SU-DHL-6 (cell line): ENCODE results near the gene FAAP100.

Source experiments
- H2AFZ ChIP-seq: fragments of 200-600 bp; sonication (generic); 2 replicates; pipeline ENCODE4 v1.6.1; 2014; ENCODE audit warnings: low read depth, mild to moderate bottlenecking, moderate library complexity, mixed read lengths, antibody characterized with exemption, low read length; ENCODE audit not compliant: severe bottlenecking
- H3F3A ChIP-seq: fragments of 200-600 bp; shearing (Covaris generic); 2 replicates; pipeline ENCODE4 v1.6.0; 2016; ENCODE audit warnings: antibody characterized with exemption, mild to moderate bottlenecking; ENCODE audit not compliant: insufficient read depth
- H3K27ac ChIP-seq: fragments of 200-600 bp; sonication (generic); 2 replicates; pipeline ENCODE4 v1.5.1; 2016; ENCODE audit warnings: low read depth, mild to moderate bottlenecking, low read length, moderate library complexity, mixed read lengths
- H3K27me3 ChIP-seq: fragments of 200-600 bp; sonication (generic), shearing (Covaris generic); 2 replicates; pipeline ENCODE4 v1.6.0; 2014; ENCODE audit warnings: mild to moderate bottlenecking, low read length
- H3K36me3 ChIP-seq: fragments of 200-600 bp; sonication (generic); 2 replicates; pipeline ENCODE4 v1.6.1; 2014; ENCODE audit warnings: mild to moderate bottlenecking, low read length, mixed read lengths
- H3K4me2 ChIP-seq: fragments of 300-600, 200-600 bp; shearing (Covaris generic), sonication (generic); 2 replicates; pipeline ENCODE4 v1.6.0; 2014; ENCODE audit warnings: low read length, low read depth, mild to moderate bottlenecking; ENCODE audit not compliant: poor library complexity, severe bottlenecking
- H3K4me3 ChIP-seq: fragments of 200-600 bp; sonication (generic); 2 replicates; pipeline ENCODE4 v1.5.1; 2014; ENCODE audit warnings: antibody characterized with exemption, low read length, mild to moderate bottlenecking, mixed read lengths; ENCODE audit not compliant: insufficient read depth, poor library complexity, severe bottlenecking
- H3K79me2 ChIP-seq: fragments of 200-600 bp; sonication (generic); 2 replicates; pipeline ENCODE4 v1.6.1; 2014; ENCODE audit warnings: mild to moderate bottlenecking, low read length, moderate library complexity; ENCODE audit not compliant: insufficient read depth
- H3K9ac ChIP-seq: fragments of 200-600 bp; sonication (generic); 2 replicates; pipeline ENCODE4 v1.7.0; 2014; ENCODE audit warnings: mild to moderate bottlenecking, low read length
- H3K9me2 ChIP-seq: fragments of 200-600 bp; sonication (generic); replicated peaks from 2 replicates; pipeline ENCODE4 v1.6.1; 2014; ENCODE audit warnings: low read length; ENCODE audit not compliant: insufficient read depth
- H3K9me3 ChIP-seq: fragments of 200-600 bp; sonication (generic); 2 replicates; pipeline ENCODE4 v1.6.1; 2014; ENCODE audit warnings: low read length, mixed read lengths; ENCODE audit not compliant: insufficient read depth
- H4K20me1 ChIP-seq: fragments of 200-600 bp; sonication (generic); 2 replicates; pipeline ENCODE4 v1.6.1; 2014; ENCODE audit warnings: low read depth, mild to moderate bottlenecking, antibody characterized with exemption, low read length, moderate library complexity, mixed read lengths
- CTCF ChIP-seq: fragments of 200-600 bp; sonication (generic); IDR thresholded peaks from one replicate; pipeline ENCODE4 v1.5.1; 2017; ENCODE audit warnings: antibody characterized with exemption, mild to moderate bottlenecking, low read length, moderate library complexity; ENCODE audit not compliant: insufficient read depth, poor library complexity, severe bottlenecking
- EZH2phosphoT487 ChIP-seq: fragments of 200-600 bp; sonication (generic), shearing (Covaris generic); conservative IDR thresholded peaks from 2 replicates; pipeline ENCODE4 v1.6.1; 2018; ENCODE audit warnings: mild to moderate bottlenecking, antibody characterized with exemption, low read length, moderate library complexity, mixed read lengths

Gene FAAP100

GRCh38 chr17:81489998-81490992 is 61.9 kb downstream of the FAAP100 start:
- Histone ChIP-seq H3K9me3 (no peaks in the 10 kb centered on the region), H3F3A (0 out of 2 replicates have a peak, but pooled peaks cover 5% of the 10 kb centered on the region), H4K20me1 (no peaks in the 10 kb centered on the region), H3K9me2 (no peaks in the 10 kb centered on the region), H3K79me2 (no peaks in the 10 kb centered on the region), H3K27ac (no peak overlapping the region), H3K4me3 (no peak overlapping the region), H3K36me3 (no peaks in the 10 kb centered on the region), H3K27me3 (no peaks in the 10 kb centered on the region), H3K9ac (no peak overlapping the region), H2AFZ (no peak overlapping the region), H3K4me2 (no peak overlapping the region)
- no peak for TF ChIP-seq CTCF
- no peak for TF ChIP-seq EZH2phosphoT487
